Measurements from ENCODE around the gene TRPT1.
A peak's percentile ranks its signal among the peaks of the same experiment; 100 is the strongest.

DNA sequence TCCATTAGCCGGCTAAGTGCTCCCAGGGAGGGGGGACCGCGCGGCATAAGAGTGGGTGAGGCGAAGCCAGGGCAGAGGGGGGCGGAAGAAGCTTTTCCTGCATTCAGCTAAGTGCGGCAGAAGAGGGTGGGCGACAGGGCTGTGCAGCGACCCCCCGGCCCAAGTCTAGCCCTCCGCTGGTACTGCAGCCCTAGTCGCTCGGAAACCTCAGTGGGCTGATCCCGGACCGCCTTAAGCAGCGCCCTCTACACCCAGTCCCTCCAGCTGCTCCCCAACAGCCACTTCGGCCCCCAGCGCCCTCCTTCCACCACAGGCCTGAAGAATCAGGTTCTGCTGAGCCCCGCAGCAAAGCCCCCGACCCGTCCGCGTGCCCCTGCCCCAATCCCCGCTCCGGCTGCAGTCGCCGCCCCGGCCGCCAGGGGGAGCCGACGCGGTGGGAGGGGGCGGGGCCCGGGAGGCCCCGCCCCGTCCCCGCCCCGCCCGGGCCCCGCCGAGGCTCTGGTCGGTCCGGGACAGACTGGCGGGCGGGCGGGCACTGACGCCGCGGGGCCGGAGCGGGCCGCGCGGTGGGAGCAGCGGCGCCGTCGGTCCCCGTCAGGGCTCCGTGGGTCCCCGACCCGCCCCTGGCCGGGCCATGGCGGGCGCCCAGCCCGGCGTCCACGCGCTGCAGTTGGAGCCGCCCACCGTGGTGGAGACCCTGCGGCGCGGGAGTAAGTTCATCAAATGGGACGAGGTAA, 25.2 kb upstream of the TRPT1 start, which contains the start of gene PLCB3:
- TF ChIP-seq ETV6 (CRISPR knock-in tag; IDR thresholded peaks at IDR 0.05) (no peak), JUN (CRISPR knock-in tag; IDR thresholded peaks at IDR 0.05) (no peak), MXD4 (CRISPR knock-in tag; IDR thresholded peaks at IDR 0.05; ENCODE audit: borderline replicate concordance) (no peak), JAZF1 (CRISPR knock-in tag; IDR thresholded peaks at IDR 0.05) (no peak), FOXP1 (CRISPR knock-in tag; IDR thresholded peaks at IDR 0.05; ENCODE audit: borderline replicate concordance) (0 out of 2 replicates have a peak, but pooled peaks have one; percentile 12), MYBL2 (CRISPR knock-in tag; IDR thresholded peaks at IDR 0.05) (no peak)
- TF ChIP-seq, protein P1, sequence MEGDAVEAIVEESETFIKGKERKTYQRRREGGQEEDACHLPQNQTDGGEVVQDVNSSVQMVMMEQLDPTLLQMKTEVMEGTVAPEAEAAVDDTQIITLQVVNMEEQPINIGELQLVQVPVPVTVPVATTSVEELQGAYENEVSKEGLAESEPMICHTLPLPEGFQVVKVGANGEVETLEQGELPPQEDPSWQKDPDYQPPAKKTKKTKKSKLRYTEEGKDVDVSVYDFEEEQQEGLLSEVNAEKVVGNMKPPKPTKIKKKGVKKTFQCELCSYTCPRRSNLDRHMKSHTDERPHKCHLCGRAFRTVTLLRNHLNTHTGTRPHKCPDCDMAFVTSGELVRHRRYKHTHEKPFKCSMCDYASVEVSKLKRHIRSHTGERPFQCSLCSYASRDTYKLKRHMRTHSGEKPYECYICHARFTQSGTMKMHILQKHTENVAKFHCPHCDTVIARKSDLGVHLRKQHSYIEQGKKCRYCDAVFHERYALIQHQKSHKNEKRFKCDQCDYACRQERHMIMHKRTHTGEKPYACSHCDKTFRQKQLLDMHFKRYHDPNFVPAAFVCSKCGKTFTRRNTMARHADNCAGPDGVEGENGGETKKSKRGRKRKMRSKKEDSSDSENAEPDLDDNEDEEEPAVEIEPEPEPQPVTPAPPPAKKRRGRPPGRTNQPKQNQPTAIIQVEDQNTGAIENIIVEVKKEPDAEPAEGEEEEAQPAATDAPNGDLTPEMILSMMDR (IDR thresholded peaks at IDR 0.05) = peak; percentile 71
- TF ChIP-seq, protein P2, sequence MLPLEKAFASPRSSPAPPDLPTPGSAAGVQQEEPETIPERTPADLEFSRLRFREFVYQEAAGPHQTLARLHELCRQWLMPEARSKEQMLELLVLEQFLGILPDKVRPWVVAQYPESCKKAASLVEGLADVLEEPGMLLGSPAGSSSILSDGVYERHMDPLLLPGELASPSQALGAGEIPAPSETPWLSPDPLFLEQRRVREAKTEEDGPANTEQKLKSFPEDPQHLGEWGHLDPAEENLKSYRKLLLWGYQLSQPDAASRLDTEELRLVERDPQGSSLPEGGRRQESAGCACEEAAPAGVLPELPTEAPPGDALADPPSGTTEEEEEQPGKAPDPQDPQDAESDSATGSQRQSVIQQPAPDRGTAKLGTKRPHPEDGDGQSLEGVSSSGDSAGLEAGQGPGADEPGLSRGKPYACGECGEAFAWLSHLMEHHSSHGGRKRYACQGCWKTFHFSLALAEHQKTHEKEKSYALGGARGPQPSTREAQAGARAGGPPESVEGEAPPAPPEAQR (CRISPR knock-in tag; IDR thresholded peaks at IDR 0.05) = no peak
- TF ChIP-seq, protein P3, sequence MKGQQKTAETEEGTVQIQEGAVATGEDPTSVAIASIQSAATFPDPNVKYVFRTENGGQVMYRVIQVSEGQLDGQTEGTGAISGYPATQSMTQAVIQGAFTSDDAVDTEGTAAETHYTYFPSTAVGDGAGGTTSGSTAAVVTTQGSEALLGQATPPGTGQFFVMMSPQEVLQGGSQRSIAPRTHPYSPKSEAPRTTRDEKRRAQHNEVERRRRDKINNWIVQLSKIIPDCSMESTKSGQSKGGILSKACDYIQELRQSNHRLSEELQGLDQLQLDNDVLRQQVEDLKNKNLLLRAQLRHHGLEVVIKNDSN (CRISPR knock-in tag; IDR thresholded peaks at IDR 0.05) = no peak; the same call in 1 of the 2 replicates
- TF ChIP-seq, protein P4, sequence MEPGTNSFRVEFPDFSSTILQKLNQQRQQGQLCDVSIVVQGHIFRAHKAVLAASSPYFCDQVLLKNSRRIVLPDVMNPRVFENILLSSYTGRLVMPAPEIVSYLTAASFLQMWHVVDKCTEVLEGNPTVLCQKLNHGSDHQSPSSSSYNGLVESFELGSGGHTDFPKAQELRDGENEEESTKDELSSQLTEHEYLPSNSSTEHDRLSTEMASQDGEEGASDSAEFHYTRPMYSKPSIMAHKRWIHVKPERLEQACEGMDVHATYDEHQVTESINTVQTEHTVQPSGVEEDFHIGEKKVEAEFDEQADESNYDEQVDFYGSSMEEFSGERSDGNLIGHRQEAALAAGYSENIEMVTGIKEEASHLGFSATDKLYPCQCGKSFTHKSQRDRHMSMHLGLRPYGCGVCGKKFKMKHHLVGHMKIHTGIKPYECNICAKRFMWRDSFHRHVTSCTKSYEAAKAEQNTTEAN (CRISPR knock-in tag; IDR thresholded peaks at IDR 0.05) = no peak
- TF ChIP-seq, protein P5, sequence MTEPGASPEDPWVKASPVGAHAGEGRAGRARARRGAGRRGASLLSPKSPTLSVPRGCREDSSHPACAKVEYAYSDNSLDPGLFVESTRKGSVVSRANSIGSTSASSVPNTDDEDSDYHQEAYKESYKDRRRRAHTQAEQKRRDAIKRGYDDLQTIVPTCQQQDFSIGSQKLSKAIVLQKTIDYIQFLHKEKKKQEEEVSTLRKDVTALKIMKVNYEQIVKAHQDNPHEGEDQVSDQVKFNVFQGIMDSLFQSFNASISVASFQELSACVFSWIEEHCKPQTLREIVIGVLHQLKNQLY (CRISPR knock-in tag; IDR thresholded peaks at IDR 0.05) = no peak
- TF ChIP-seq, protein P6, sequence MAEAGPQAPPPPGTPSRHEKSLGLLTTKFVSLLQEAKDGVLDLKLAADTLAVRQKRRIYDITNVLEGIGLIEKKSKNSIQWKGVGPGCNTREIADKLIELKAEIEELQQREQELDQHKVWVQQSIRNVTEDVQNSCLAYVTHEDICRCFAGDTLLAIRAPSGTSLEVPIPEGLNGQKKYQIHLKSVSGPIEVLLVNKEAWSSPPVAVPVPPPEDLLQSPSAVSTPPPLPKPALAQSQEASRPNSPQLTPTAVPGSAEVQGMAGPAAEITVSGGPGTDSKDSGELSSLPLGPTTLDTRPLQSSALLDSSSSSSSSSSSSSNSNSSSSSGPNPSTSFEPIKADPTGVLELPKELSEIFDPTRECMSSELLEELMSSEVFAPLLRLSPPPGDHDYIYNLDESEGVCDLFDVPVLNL (CRISPR knock-in tag; IDR thresholded peaks at IDR 0.05; ENCODE audit: borderline replicate concordance, low read depth) = no peak
